Smooth muscle cell (in vitro differentiated cells): ENCODE measurements around the gene CLDND1. TPM values are rescaled to one million over a fixed set of nuclear protein-coding genes. Genes with fewer than 3 reads are reported as not detected.

Experiments used
- DNase-seq: peaks from one replicate; lab custom pipeline; 2025; ENCODE audit not compliant: unreplicated experiment; lab: John Stamatoyannopoulos, UW
- H2AFZ ChIP-seq: fragments of 200-600 bp; sonication (generic); 2 replicates; pipeline ENCODE4 v1.6.0; 2016; ENCODE audit warnings: antibody characterized with exemption, low read depth, mild to moderate bottlenecking
- H3F3A ChIP-seq: fragments of 200-600 bp; sonication (generic); 2 replicates; pipeline ENCODE4 v1.6.0; 2017; ENCODE audit warnings: antibody characterized with exemption, low read depth
- H3K27ac ChIP-seq: fragments of 200-600 bp; sonication (generic); 2 replicates; pipeline ENCODE4 v1.5.1; 2016; ENCODE audit warnings: low read depth, mild to moderate bottlenecking
- H3K27me3 ChIP-seq: fragments of 200-600 bp; sonication (generic); 2 replicates; pipeline ENCODE4 v1.6.1; 2016; ENCODE audit warnings: low read depth, mild to moderate bottlenecking
- H3K36me3 ChIP-seq: fragments of 200-600 bp; sonication (generic); 2 replicates; pipeline ENCODE4 v1.5.1; 2016; ENCODE audit warnings: low read depth
- H3K4me1 ChIP-seq: fragments of 200-600 bp; sonication (generic); 2 replicates; pipeline ENCODE4 v1.5.1; 2016; ENCODE audit warnings: low read depth
- H3K4me2 ChIP-seq: fragments of 200-600 bp; sonication (generic); 2 replicates; pipeline ENCODE4 v1.6.0; 2016; ENCODE audit warnings: mild to moderate bottlenecking
- H3K4me3 ChIP-seq: fragments of 200-600 bp; sonication (generic); 2 replicates; pipeline ENCODE4 v1.5.1; 2016; ENCODE audit warnings: mild to moderate bottlenecking
- H3K79me2 ChIP-seq: fragments of 200-600 bp; sonication (generic); 2 replicates; pipeline ENCODE4 v1.6.0; 2016; ENCODE audit warnings: low read depth, mild to moderate bottlenecking
- H3K9ac ChIP-seq: fragments of 200-600 bp; sonication (generic); 2 replicates; pipeline ENCODE4 v1.6.0; 2016; ENCODE audit warnings: low read depth
- H3K9me3 ChIP-seq: fragments of 200-600 bp; sonication (generic); replicated peaks from 2 replicates; pipeline ENCODE4 v1.5.1; 2016; ENCODE audit warnings: low read depth
- H4K20me1 ChIP-seq: fragments of 200-600 bp; sonication (generic); 2 replicates; pipeline ENCODE4 v1.6.0; 2016; ENCODE audit warnings: low read depth
- CTCF ChIP-seq: fragments of 200-600 bp; sonication (generic); IDR thresholded peaks from 2 replicates; pipeline ENCODE4 v1.5.1; 2017; ENCODE audit warnings: borderline replicate concordance, mild to moderate bottlenecking, antibody characterized with exemption; ENCODE audit not compliant: insufficient read depth, poor library complexity, severe bottlenecking
- WGBS: methylation state at CpG from one replicate; pipeline ENCODE4 v1.1.7; 2016; ENCODE audit warnings: low lambda C conversion rate; 5-methylcytosine and 5-hydroxymethylcytosine counted together
- polyA plus RNA-seq: library from polyadenylated mRNA; unstranded; fragments of >200 nt; fragmentation: Nextera tagmentation; extraction: Ambion mirVana; gene quantifications from 2 replicates; pipeline ENCODE4 v1.2.1, GENCODE V29; 2016
- total RNA-seq: library from RNA; depleted of rRNA; stranded (reverse); fragments of >200 nt; gene quantifications from 2 replicates; pipeline ENCODE4 v1.2.3, GENCODE V29; 2014

The CLDND1 gene
- total and polyA plus RNA-seq, 2 experiments from 2014 or later = 111 to 161 TPM

GRCh38 chr3:98530676-98531075 is 8.0 kb upstream of the CLDND1 start:
- Histone ChIP-seq H3F3A (no peaks in the 10 kb centered on the region), H3K9ac (no peak overlapping the region), H3K4me1 (peaks cover 14% of the 10 kb centered on the region), H3K9me3 (no peaks in the 10 kb centered on the region), H3K27me3 (no peaks in the 10 kb centered on the region), H3K4me3 (no peak overlapping the region), H3K79me2 (no peaks in the 10 kb centered on the region), H2AFZ (no peak overlapping the region), H3K27ac (no peak overlapping the region), H3K36me3 (no peaks in the 10 kb centered on the region), H3K4me2 (no peak overlapping the region), H4K20me1 (no peaks in the 10 kb centered on the region)
- WGBS = 93% methylated on average over 2 of the region's 2 CpGs
- no peak for TF ChIP-seq CTCF
- no peak for DNase-seq

GRCh38 chr3:98529856-98530459 is 7.3 kb upstream of the CLDND1 start:
- H3K27me3 ChIP-seq = no peaks in the 10 kb centered on the region
- WGBS = 92% methylated on average over 8 of the region's 8 CpGs
- no peak overlapping the region for H2AFZ ChIP-seq
- H3K79me2 ChIP-seq = no peaks in the 10 kb centered on the region
- DNase-seq = no peak
- no peaks in the 10 kb centered on the region for H3K9me3 ChIP-seq
- H3F3A ChIP-seq = no peaks in the 10 kb centered on the region
- H3K36me3 ChIP-seq = no peaks in the 10 kb centered on the region
- no peak overlapping the region for H3K27ac ChIP-seq
- no peak overlapping the region for H3K4me2 ChIP-seq
- H3K9ac ChIP-seq = no peak overlapping the region
- no peak for TF ChIP-seq CTCF
- H3K4me1 ChIP-seq = peaks cover 14% of the 10 kb centered on the region
- H4K20me1 ChIP-seq = no peaks in the 10 kb centered on the region
- no peak overlapping the region for H3K4me3 ChIP-seq

GRCh38 chr3:98528474-98529346 is 6.0 kb upstream of the CLDND1 start:
- Histone ChIP-seq H4K20me1 (no peaks in the 10 kb centered on the region), H3K79me2 (no peaks in the 10 kb centered on the region), H3K4me3 (no peak overlapping the region), H3K36me3 (no peaks in the 10 kb centered on the region), H3F3A (no peaks in the 10 kb centered on the region), H2AFZ (peak overlapping the region; percentile 19), H3K27me3 (no peaks in the 10 kb centered on the region), H3K9me3 (no peaks in the 10 kb centered on the region), H3K4me2 (no peak overlapping the region), H3K9ac (no peak overlapping the region), H3K27ac (no peak overlapping the region), H3K4me1 (peaks cover 14% of the 10 kb centered on the region)
- WGBS = 57% methylated on average over 4 of the region's 4 CpGs
- no peak for TF ChIP-seq CTCF
- no peak for DNase-seq

GRCh38 chr3:98525494-98525893 is 2.8 kb upstream of the CLDND1 start:
- Histone ChIP-seq H4K20me1 (peaks cover 16% of the 10 kb centered on the region), H3K4me1 (peaks cover 23% of the 10 kb centered on the region), H3F3A (no peaks in the 10 kb centered on the region), H3K79me2 (peaks cover 15% of the 10 kb centered on the region), H3K27ac (no peak overlapping the region), H3K36me3 (no peaks in the 10 kb centered on the region), H3K9me3 (no peaks in the 10 kb centered on the region), H3K9ac (no peak overlapping the region), H3K4me2 (no peak overlapping the region), H3K4me3 (no peak overlapping the region), H2AFZ (no peak overlapping the region), H3K27me3 (no peaks in the 10 kb centered on the region)
- no peak for TF ChIP-seq CTCF
- no peak for DNase-seq
- WGBS = 90% methylated on average over 6 of the region's 6 CpGs
